ENCODE results near the gene PIERCE2. TPM values are rescaled to one million over a fixed set of nuclear protein-coding genes. Genes with fewer than 3 reads are reported as not detected.

Gene PIERCE2
- total and polyA plus RNA-seq, 2 of the 4 experiments (the other 2 are of a cell fraction) = 0.36 to 0.48 TPM

GRCh38 chr15:55383687-55384086, 24.6 kb upstream of the PIERCE2 start:
- no peaks in the 10 kb centered on the region for H3K27me3 ChIP-seq (ENCODE audit: control insufficient read depth, insufficient read depth, low read length)
- POLR2A ChIA-PET (ENCODE audit: unreplicated experiment) = no interaction called here

More at GRCh38 chr15:55383687-55384086, 24.6 kb upstream of the PIERCE2 start:
- Histone ChIP-seq H3K9me3 (ENCODE audit: control insufficient read depth, insufficient read depth, low read length) (no peaks in the 10 kb centered on the region), H3K18ac (ENCODE audit: low read depth, low read length) (no peak overlapping the region), H2BK20ac (ENCODE audit: low read depth, low read length) (no peak overlapping the region), H3K27ac (ENCODE audit: insufficient read depth, low read length) (no peak overlapping the region), H4K5ac (ENCODE audit: low read depth, low read length) (no peak overlapping the region), H3K4me3 (ENCODE audit: insufficient read depth, low read depth, low read length) (no peak overlapping the region), H4K8ac (ENCODE audit: low read depth in 2 of 2, low read length in 2 of 2) (no peak overlapping the region), H3K56ac (ENCODE audit: extremely low read depth, insufficient read depth, low read length) (no peak overlapping the region), H3K23ac (ENCODE audit: low read depth, low read length) (no peak overlapping the region), H3K14ac (replicated peaks; ENCODE audit: low read depth, low read length) (no peak overlapping the region), H3K9ac (ENCODE audit: low read depth, low read length) (no peak overlapping the region), H3K4me1 (ENCODE audit: control insufficient read depth, insufficient read depth, low read length) (no peaks in the 10 kb centered on the region; the same call in 1 of the 2 replicates), H3K36me3 (ENCODE audit: control insufficient read depth, insufficient read depth, low read length) (peaks cover 3% of the 10 kb centered on the region; the same call in 1 of the 2 replicates), H2AK9ac (replicated peaks; ENCODE audit: low read depth, low read length, poor library complexity) (no peak overlapping the region), H2AFZ (replicated peaks; ENCODE audit: low read length, poor library complexity) (no peak overlapping the region), H4K20me1 (ENCODE audit: insufficient read depth, low read length) (no peaks in the 10 kb centered on the region), H3K4me2 (ENCODE audit: low read depth, low read length) (no peak overlapping the region), H2BK120ac (ENCODE audit: low read depth, low read length) (no peak overlapping the region), H2AK5ac (ENCODE audit: low read depth, low read length) (no peak overlapping the region), H3K4ac (ENCODE audit: low read depth, low read length) (no peak overlapping the region), H3K9me1 (ENCODE audit: insufficient read depth, low read length) (no peaks in the 10 kb centered on the region), H2BK5ac (ENCODE audit: low read depth, low read length, poor library complexity, severe bottlenecking) (no peak overlapping the region), H4K91ac (ENCODE audit: insufficient read depth, low read depth, low read length) (no peak overlapping the region), H3K79me1 (ENCODE audit: low read depth in 1 of 2, low read length in 2 of 2) (no peaks in the 10 kb centered on the region), H2BK15ac (ENCODE audit: low read depth, low read length) (no peak overlapping the region)
- intact Hi-C loops (cut with micrococcal nuclease) = no loop called here
- no peak for DNase-seq
- ATAC-seq (ENCODE audit: low read depth) = no peak
- no TSS peak for BruUV-seq (replicated peaks)
- CTCF ChIA-PET = interaction anchor here (0.9 kb wide), 1 partner anchor 25 kb away, joined by 3 read pairs; the partner anchor contains the start of gene PIERCE2
- dilution Hi-C loops (cut with HindIII; ENCODE audit: low sequenced_read_pairs, unreplicated experiment) = no loop called here
- WGBS, 2 experiments (ENCODE audit: extremely low coverage in 2 of 2, insufficient read length in 1 of 2) = no CpG with 5 or more reads among the region's 2 CpGs
- TF ChIP-seq MAFK (IDR thresholded peaks at IDR 0.05; ENCODE audit: low read depth, low read length) (peak; percentile 47), RFX5 (IDR thresholded peaks at IDR 0.05; ENCODE audit: low read depth, low read length) (no peak)
- in situ Hi-C loops (cut with MboI; ENCODE audit: low sequenced_read_pairs) = no loop called here
